ENCODE measurements around the gene MIS18A. TPM values are rescaled to one million over a fixed set of nuclear protein-coding genes. Genes with fewer than 3 reads are reported as not detected.
"Not testable (repeated sequence)": the region's sequence is repeated elsewhere in the genome, so short reads cannot be mapped to it uniquely, and the experiment has no call there.

MIS18A gene
- total RNA-seq, 1 experiment from 2014 or later: 48.0 TPM

DNA sequence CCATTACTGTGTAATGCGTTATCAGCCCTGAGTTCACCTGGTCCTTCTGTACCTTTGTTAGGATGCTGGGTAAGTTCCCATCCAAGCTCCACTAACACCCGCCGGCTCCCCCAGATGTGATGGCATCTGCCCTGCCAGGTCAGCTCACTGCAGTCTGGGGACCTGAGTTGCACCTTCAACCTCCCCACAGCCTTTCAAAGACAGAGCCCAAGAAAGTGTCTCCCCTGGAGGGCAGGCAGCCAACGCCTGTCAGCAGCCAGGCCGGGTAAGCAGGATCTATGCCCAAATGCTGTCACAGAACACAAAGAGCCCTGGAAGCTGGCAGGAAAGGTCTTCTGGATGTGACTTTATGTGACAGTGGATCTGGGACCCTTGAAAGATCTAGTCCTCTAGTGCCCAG lies 33.5 kb upstream of the MIS18A start:
- no peaks in the 10 kb centered on the region for H3K9me3 ChIP-seq (replicated peaks)
- H3K27ac ChIP-seq: no peak overlapping the region
- H3K36me3 ChIP-seq: peaks cover 48% of the 10 kb centered on the region
- H3K4me1 ChIP-seq: no peaks in the 10 kb centered on the region
- DNase-seq: no peak
- no peaks in the 10 kb centered on the region for H3K27me3 ChIP-seq
- H3K4me3 ChIP-seq: no peak overlapping the region

DNA sequence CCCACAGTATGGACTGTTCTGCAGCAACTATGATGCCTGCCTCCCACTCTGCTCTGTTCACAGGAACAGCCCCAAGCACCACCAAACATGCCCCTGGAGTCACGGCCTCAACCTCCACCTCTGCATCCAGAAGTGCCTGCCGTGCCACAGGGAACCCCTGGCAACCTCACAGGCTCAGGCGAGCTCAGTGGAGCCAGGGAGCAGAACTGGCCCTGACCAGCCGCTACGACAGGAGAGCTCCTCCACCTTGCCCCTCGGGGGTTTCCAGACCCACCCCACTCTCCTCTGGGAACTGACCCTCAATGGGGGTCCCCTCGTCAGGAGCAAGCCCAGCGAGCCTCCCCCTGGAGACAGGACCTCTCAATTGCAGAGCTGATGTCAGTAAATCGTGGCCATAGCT lies 32.8 kb upstream of the MIS18A start:
- Histone ChIP-seq H3K4me1 (no peaks in the 10 kb centered on the region), H3K36me3 (peaks cover 49% of the 10 kb centered on the region), H3K27me3 (no peaks in the 10 kb centered on the region), H3K27ac (no peak overlapping the region), H3K9me3 (replicated peaks) (no peaks in the 10 kb centered on the region), H3K4me3 (no peak overlapping the region)
- DNase-seq: no peak

DNA sequence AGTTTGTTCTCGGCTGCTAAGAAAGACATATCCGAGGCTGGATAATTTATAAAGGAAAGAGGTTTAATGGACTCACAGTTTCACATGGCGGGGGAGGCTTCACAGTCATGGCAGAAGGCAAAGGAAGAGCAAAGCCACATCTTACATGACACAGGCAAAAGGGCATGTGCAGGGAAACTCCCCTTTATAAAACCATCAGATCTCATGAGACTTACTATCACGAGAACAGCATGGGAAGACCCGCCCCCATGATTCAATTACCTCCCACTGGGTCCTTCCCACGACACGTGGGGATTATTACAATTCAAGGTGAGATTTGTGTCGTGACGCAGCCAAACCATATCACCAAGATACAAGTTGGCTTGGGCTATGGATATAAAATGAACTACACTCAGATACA lies 32.1 kb upstream of the MIS18A start:
- not testable (repeated sequence) for DNase-seq; H3K4me3 ChIP-seq; H3K27me3 ChIP-seq; H3K27ac ChIP-seq; H3K4me1 ChIP-seq; H3K9me3 ChIP-seq (replicated peaks)
- peaks cover 43% of the 10 kb centered on the region for H3K36me3 ChIP-seq

DNA sequence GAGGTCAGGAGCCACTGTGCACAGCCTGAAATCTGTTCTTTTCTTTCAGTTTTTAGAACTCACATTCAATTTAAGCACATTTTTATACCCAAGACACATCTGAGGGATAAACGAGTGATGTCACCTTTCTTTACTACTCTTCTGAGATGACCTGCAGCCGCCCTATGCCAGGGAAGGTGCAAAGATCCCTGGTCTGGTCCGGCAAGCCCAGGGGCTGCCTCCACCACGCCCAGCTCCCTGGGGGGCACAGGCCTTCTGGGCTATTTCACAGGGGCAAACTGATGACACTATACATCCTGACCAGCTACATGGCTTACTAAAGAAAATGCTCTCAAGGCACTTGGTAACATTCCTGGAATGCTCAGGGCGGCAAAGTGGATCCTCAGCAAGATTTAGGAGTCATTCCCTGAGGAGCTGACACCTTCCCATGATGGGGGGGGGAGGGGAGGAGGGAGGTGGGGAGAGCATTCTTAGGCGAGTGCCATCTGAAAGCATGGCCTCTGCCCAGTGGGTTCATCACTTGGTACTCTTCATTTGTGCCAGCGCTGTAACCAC lies 31.1 kb upstream of the MIS18A start:
- Histone ChIP-seq H3K9me3 (replicated peaks) (no peaks in the 10 kb centered on the region), H3K4me3 (no peak overlapping the region), H3K4me1 (no peaks in the 10 kb centered on the region), H3K27ac (no peak overlapping the region), H3K36me3 (peaks cover 35% of the 10 kb centered on the region), H3K27me3 (no peaks in the 10 kb centered on the region)
- DNase-seq: no peak

DNA sequence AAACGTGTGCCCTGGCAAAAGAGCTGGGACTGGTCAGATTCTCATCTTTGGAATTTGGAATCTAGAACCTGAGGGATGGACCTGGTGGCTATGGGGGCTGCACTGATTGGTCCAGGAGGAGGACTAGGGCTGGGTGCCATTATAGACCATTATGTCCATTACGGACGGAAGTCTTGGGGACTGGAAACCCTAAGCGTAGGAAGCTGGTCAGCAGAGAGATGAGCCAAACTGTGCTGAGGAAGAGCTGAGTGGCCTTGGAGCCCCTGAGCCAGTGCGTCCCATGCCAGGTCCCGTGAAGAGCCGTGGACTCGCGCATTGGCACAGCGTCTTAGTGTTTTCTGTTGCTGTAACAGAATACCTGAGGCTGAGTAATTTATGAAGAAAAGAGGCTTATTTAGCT lies 29.8 kb upstream of the MIS18A start:
- Histone ChIP-seq H3K27ac (no peak overlapping the region), H3K36me3 (peaks cover 25% of the 10 kb centered on the region), H3K4me1 (no peaks in the 10 kb centered on the region), H3K4me3 (no peak overlapping the region), H3K9me3 (replicated peaks) (no peaks in the 10 kb centered on the region), H3K27me3 (no peaks in the 10 kb centered on the region)
- DNase-seq: no peak

DNA sequence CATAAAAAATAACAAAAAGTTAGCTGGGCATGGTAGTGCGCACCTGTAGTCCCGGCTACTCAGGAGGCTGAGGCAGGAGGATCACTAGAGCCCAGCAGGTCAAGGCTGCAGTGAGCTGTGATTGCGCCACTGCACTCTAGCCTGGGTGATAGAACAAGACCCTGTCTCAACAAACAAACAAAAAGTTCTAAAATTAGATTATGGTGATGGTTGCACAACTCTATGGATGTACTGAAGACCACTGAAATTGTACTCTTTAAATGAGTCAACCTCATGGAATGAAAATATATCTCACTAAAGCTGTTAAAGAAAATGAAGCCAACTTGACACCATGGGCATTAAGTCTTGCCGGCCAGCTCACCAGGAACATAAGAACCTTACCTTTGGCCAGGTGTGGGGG lies 28.9 kb upstream of the MIS18A start:
- Histone ChIP-seq H3K36me3 (peaks cover 17% of the 10 kb centered on the region; the same call in 1 of the 2 replicates), H3K4me1 (no peaks in the 10 kb centered on the region), H3K27ac (no peak overlapping the region), H3K4me3 (no peak overlapping the region), H3K9me3 (replicated peaks) (no peaks in the 10 kb centered on the region), H3K27me3 (no peaks in the 10 kb centered on the region)
- DNase-seq: no peak

DNA sequence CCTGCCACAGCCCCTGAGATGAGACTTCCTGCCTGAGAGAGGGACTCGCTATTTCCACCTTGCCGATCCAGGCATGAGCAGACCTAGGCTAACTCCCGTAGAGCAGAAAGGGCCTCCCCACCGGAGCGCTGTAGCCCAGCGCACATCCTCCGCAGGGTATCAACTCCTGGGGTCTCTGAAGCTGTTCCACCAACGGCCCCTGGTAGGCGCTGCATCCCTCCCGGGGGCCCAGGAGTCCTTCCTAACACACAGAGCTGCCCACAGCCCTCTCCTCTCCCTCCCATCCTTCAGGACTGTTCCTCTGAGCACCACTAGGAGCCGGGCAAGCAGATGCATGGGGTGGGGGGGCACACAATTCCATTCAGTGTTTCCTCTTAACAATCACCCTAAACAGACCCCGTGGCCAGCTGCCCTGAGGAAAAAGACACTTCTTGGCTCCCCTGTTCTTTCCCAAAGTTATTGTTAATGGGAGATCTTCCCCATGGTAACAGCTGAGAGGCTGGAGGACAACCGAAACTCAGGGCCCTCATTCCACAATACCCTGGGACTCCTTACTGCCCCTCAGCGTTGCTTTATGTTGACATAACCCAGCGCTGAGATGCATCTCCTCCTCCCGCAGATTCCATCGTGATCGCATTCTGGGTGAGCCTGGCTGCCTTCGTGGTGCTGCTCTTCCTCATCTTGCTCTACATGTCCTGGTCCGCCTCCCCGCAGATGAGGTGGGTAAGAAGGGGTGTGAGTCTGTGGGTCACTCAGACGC lies 27.4 kb upstream of the MIS18A start:
- Histone ChIP-seq H3K4me1 (no peaks in the 10 kb centered on the region), H3K36me3 (peaks cover 20% of the 10 kb centered on the region; the same call in 1 of the 2 replicates), H3K4me3 (no peak overlapping the region), H3K9me3 (replicated peaks) (no peaks in the 10 kb centered on the region), H3K27me3 (no peaks in the 10 kb centered on the region), H3K27ac (no peak overlapping the region)
- DNase-seq: peak in 1 of 2 experiments; percentile 17

DNA sequence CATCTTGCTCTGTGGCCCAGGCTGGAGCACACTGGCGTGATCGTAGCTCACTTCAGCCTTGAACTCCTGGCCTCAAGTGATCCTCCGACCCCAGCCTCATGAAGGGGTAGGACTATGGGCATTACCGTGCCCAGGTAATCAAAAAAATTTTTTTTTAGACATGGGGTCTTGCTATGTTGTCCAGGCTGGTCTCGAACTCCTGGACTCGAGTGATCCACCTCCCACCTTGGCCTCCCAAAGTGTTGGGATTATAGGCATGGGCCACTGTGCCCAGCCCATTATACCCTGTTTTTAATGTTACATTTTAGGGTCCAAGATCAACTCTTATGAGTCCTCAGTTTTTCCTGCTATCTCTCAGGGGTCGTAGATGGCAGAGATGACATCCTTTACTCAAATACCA lies 26.1 kb upstream of the MIS18A start:
- peaks cover 19% of the 10 kb centered on the region; the same call in 1 of the 2 replicates for H3K36me3 ChIP-seq
- no peaks in the 10 kb centered on the region for H3K27me3 ChIP-seq
- no peak overlapping the region for H3K27ac ChIP-seq
- no peaks in the 10 kb centered on the region for H3K9me3 ChIP-seq (replicated peaks)
- no peak for DNase-seq
- no peaks in the 10 kb centered on the region for H3K4me1 ChIP-seq
- no peak overlapping the region for H3K4me3 ChIP-seq

DNA sequence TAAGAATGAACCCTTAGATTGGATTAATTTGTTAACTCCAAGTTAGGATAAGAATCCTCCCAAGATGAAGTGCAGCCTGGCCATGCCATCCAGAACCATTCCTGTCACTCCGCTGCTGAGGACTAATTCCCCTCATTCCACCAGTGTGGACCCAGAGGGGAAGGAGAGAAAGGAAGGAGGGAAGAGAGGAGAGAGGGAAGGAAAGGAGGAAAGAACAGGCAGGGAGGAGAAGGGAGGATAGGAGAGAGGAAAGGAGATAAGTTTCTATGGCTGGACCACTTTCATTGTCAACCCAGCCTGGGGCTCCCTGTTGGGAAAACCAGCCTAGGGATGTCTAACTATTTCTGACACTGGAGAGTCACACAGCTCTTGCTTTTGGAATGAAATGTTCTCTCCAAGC lies 24.5 kb upstream of the MIS18A start:
- no peak overlapping the region for H3K27ac ChIP-seq
- H3K4me1 ChIP-seq: no peaks in the 10 kb centered on the region
- no peaks in the 10 kb centered on the region for H3K9me3 ChIP-seq (replicated peaks)
- DNase-seq: no peak
- H3K27me3 ChIP-seq: no peaks in the 10 kb centered on the region
- peaks cover 19% of the 10 kb centered on the region for H3K36me3 ChIP-seq
- no peak overlapping the region for H3K4me3 ChIP-seq

DNA sequence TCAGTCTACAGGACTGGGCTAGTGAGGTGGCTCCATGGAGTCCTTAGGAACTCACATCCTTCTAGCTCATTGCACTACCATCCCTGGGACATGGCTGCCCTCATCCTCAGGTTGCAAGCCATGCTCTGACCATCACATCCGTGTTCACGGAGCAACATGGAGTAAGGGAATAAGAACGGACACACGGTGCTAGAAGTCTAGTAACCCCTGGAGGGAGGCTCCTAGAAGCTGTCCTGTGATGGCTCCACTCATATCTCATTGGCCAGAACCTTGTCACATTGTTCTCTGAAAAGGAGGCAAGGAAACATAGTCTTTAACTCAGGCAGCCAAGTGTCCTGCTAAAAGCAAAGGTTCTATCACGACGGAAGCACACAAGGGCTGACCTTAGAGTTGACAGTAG lies 23.7 kb upstream of the MIS18A start:
- no peaks in the 10 kb centered on the region for H3K4me1 ChIP-seq
- H3K27me3 ChIP-seq: no peaks in the 10 kb centered on the region
- peaks cover 16% of the 10 kb centered on the region for H3K36me3 ChIP-seq
- no peaks in the 10 kb centered on the region for H3K9me3 ChIP-seq (replicated peaks)
- no peak overlapping the region for H3K4me3 ChIP-seq
- DNase-seq: no peak
- no peak overlapping the region for H3K27ac ChIP-seq

DNA sequence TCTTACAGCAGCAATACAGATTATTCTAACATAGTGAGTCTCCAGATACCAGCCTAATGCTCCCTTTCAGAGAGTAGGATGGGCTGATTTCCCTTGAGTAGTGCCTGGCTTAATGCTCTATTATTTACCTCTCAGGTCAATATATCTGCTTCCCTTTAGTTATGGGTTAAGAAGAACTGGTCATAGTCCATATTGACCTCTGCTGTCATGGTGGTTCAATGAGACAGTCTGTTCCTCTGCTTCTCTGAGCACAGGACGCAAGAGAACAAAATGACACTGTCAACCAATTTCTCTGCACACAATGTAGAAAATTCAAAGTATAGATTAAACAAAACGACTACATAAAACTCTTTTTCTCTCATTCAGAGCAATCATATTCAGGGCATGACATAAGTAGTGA lies 22.7 kb upstream of the MIS18A start:
- DNase-seq: no peak
- Histone ChIP-seq H3K4me1 (no peaks in the 10 kb centered on the region), H3K27me3 (no peaks in the 10 kb centered on the region), H3K9me3 (replicated peaks) (no peaks in the 10 kb centered on the region), H3K4me3 (no peak overlapping the region), H3K36me3 (peaks cover 9% of the 10 kb centered on the region), H3K27ac (no peak overlapping the region)

DNA sequence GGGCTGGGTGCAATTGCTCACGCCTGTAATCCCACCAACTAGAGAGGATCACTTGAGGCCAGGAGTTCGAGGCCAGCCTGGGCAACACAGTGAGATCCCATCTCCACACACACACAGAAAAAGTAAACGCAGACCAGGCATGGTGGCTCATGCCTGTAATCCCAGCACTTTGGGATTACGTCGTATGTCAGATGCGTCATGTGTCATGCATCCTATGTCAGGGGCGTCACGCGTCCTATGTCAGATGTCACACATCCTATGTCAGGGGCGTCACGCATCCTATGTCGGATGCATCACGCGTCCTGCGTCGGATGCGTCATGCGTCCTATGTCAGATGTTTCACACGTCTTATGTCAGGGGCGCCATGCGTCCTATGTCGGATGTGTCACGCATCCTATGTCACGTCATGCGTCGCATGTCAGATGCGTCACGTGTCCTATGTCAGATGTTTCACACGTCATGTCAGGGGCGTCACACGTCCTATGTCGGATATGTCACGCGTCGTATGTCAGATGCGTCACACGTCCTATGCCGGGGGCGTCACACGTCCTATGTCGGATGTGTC lies 21.4 kb upstream of the MIS18A start:
- Histone ChIP-seq H3K27me3 (no peaks in the 10 kb centered on the region), H3K9me3 (replicated peaks) (no peaks in the 10 kb centered on the region), H3K36me3 (peaks cover 8% of the 10 kb centered on the region), H3K4me1 (no peaks in the 10 kb centered on the region), H3K27ac (no peak overlapping the region), H3K4me3 (no peak overlapping the region)
- no peak for DNase-seq

DNA sequence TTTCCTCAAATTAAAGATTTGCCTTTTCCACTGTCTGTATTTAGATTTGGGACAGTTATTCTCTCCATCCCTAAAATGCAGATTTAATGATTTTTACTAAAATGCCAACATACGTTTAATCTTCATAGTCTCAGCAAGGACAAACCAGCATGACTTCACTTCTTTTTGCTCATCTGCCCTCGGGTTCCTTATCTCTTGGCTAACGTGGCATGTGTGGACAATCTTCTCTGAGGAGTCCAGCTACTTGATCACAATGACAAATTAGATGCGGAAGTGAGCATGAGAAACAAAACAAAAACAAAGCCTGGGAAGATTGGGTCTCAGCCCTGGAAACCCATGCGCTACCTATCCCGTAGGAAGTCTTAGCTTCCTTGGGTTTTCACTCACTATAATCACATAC lies 20.8 kb upstream of the MIS18A start:
- H3K27me3 ChIP-seq: no peaks in the 10 kb centered on the region
- H3K9me3 ChIP-seq (replicated peaks): no peaks in the 10 kb centered on the region
- peaks cover 8% of the 10 kb centered on the region for H3K36me3 ChIP-seq
- no peak for DNase-seq
- H3K4me1 ChIP-seq: no peaks in the 10 kb centered on the region
- H3K4me3 ChIP-seq: no peak overlapping the region
- H3K27ac ChIP-seq: no peak overlapping the region

DNA sequence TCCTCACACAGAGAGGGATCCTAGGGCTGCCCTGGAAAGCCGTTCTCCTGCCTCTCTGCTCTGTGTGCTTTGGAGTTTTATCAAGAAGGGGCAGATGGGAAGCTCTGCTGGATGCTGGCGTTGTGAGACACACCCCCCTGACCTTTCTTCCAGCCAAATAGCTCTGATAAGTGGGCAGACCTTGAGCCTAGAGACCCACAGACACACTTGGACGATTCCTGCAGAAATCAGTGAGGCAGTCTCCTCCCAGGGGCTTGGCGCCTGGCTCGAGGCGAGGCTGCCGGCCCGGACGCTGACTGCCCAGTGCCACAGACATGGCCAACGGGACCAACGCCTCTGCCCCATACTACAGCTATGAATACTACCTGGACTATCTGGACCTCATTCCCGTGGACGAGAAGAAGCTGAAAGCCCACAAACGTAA lies 19.8 kb upstream of the MIS18A start, which contains the start of gene MRAP:
TSS of gene MRAP (plus strand) at position 198 of the 424 bp plus-strand sequence. CDS start at position 315, 117 bp downstream.
- no peaks in the 10 kb centered on the region for H3K4me1 ChIP-seq
- no peak within 1 kb of the TSS for H3K27ac ChIP-seq
- no peaks in the 10 kb centered on the region for H3K27me3 ChIP-seq
- H3K36me3 ChIP-seq: peaks cover 8% of the 10 kb centered on the region
- no peak for DNase-seq
- no peaks in the 10 kb centered on the region for H3K9me3 ChIP-seq (replicated peaks)
- no peak within 1 kb of the TSS for H3K4me3 ChIP-seq

DNA sequence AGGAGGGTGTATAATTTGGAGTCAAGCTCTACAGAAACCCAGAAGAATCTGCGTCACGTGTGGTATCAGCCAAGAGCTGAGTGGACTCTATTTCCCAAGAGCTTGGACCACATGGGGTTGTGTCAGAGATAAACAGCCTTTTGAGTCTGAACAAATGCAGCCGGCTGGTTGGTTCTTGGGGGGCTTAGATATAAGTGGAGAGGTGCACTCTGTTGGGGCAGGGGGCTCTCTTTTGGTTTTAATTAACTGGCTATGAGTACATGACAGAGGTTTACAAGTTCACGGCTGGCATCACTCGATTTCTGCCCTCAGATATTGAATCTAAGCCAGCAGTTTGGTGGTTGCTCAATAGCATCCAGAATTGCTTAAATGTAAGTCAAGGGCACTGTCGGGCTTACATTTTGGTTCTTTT lies 19.3 kb upstream of the MIS18A start:
- Histone ChIP-seq H3K27ac (no peak overlapping the region), H3K4me3 (no peak overlapping the region), H3K9me3 (replicated peaks) (no peaks in the 10 kb centered on the region), H3K4me1 (no peaks in the 10 kb centered on the region), H3K27me3 (no peaks in the 10 kb centered on the region), H3K36me3 (peaks cover 8% of the 10 kb centered on the region)
- no peak for DNase-seq
